IMR-90 (cell line): Measurements from ENCODE around the gene ETV7. TPM values are rescaled to one million over a fixed set of nuclear protein-coding genes. Genes with fewer than 3 reads are reported as not detected.

Source experiments
- ATAC-seq: fragments of 200-7000 bp; cut with Tn5 transposase; 2 replicates; pipeline ENCODE4 v1.9.1; 2020; ENCODE audit warnings: low read depth, mild to moderate bottlenecking, moderate library complexity
- BruUV-seq: library from RNA; stranded (reverse); fragments of 400-500 nt; replicated peaks from 2 replicates; lab custom pipeline; 2021; lab: Mats Ljungman, UMichigan
- CTCF ChIA-PET: fragments of 300-600 bp; formaldehyde crosslinking; extraction: SDS; loops from one replicate; lab custom pipeline; 2021; ENCODE audit warnings: antibody characterized with exemption; lab: Yijun Ruan, JAX
- POLR2A ChIA-PET: fragments of 300-600 bp; sonication (Branson Sonifier 250); formaldehyde crosslinking; loops from one replicate; lab custom pipeline; 2022; ENCODE audit warnings: antibody characterized with exemption; ENCODE audit not compliant: unreplicated experiment; lab: Charles Lee
- DNase-seq: peaks from one replicate; pipeline ENCODE4 v3.0.0; 2013
- H2AFZ ChIP-seq: replicated peaks from 2 replicates; pipeline ENCODE3; 2013; ENCODE audit warnings: low read length, mild to moderate bottlenecking; ENCODE audit not compliant: poor library complexity
- H2AK5ac ChIP-seq: 2 replicates; pipeline ENCODE4 v1.6.1; 2013; ENCODE audit warnings: low read depth, low read length, inconsistent platforms
- H2AK9ac ChIP-seq: replicated peaks from 2 replicates; pipeline ENCODE3; 2013; ENCODE audit warnings: mild to moderate bottlenecking, low read depth, low read length, moderate library complexity; ENCODE audit not compliant: poor library complexity
- H2BK120ac ChIP-seq: 2 replicates; pipeline ENCODE4 v1.6.1; 2013; ENCODE audit warnings: low read depth, low read length, inconsistent platforms
- H2BK15ac ChIP-seq: 3 replicates; pipeline ENCODE4 v1.6.1; 2013; ENCODE audit warnings: low read depth, low read length, inconsistent platforms
- H2BK20ac ChIP-seq: 2 replicates; pipeline ENCODE4 v1.6.1; 2013; ENCODE audit warnings: low read depth, mild to moderate bottlenecking, inconsistent platforms, low read length, moderate library complexity
- H2BK5ac ChIP-seq: 2 replicates; pipeline ENCODE4 v1.6.1; 2013; ENCODE audit warnings: mild to moderate bottlenecking, low read depth, low read length, inconsistent platforms; ENCODE audit not compliant: poor library complexity, severe bottlenecking
- H3K14ac ChIP-seq: replicated peaks from 2 replicates; pipeline ENCODE4 v1.6.1; 2013; ENCODE audit warnings: low read depth, low read length, inconsistent platforms
- H3K18ac ChIP-seq: 2 replicates; pipeline ENCODE4 v1.6.1; 2013; ENCODE audit warnings: low read depth, low read length, control low read depth
- H3K23ac ChIP-seq: 2 replicates; pipeline ENCODE4 v1.6.1; 2013; ENCODE audit warnings: low read depth, low read length, inconsistent platforms
- H3K27ac ChIP-seq: 2 replicates; pipeline ENCODE4 v1.5.1; 2013; ENCODE audit warnings: mild to moderate bottlenecking, control low read depth, low read length; ENCODE audit not compliant: insufficient read depth
- H3K27me3 ChIP-seq: 2 replicates; pipeline ENCODE4 v1.6.1; 2013; ENCODE audit warnings: low read length; ENCODE audit not compliant: control insufficient read depth, insufficient read depth
- H3K36me3 ChIP-seq: 2 replicates; pipeline ENCODE4 v1.6.1; 2013; ENCODE audit warnings: low read length, mixed read lengths; ENCODE audit not compliant: control insufficient read depth, insufficient read depth
- H3K4ac ChIP-seq: 2 replicates; pipeline ENCODE4 v1.6.1; 2013; ENCODE audit warnings: low read depth, low read length, inconsistent platforms
- H3K4me1 ChIP-seq: 2 replicates; pipeline ENCODE4 v1.6.1; 2013; ENCODE audit warnings: low read length, mixed read lengths; ENCODE audit not compliant: control insufficient read depth, insufficient read depth
- H3K4me2 ChIP-seq: 2 replicates; pipeline ENCODE4 v1.6.1; 2013; ENCODE audit warnings: low read depth, mild to moderate bottlenecking, control low read depth, low read length, moderate library complexity
- H3K4me3 ChIP-seq: 2 replicates; pipeline ENCODE4 v1.5.1; 2013; ENCODE audit warnings: low read depth, mild to moderate bottlenecking, control low read depth, low read length, moderate library complexity; ENCODE audit not compliant: insufficient read depth
- H3K56ac ChIP-seq: 2 replicates; pipeline ENCODE4 v1.6.1; 2013; ENCODE audit warnings: low read length, inconsistent platforms; ENCODE audit not compliant: insufficient read depth; ENCODE audit errors: extremely low read depth
- H3K79me1 ChIP-seq, 2 experiments: 2 replicates each; pipeline ENCODE4 v1.6.1; 2013; ENCODE audit warnings: low read length in 2 of 2, inconsistent platforms in 1 of 2, low read depth in 1 of 2
- H3K9ac ChIP-seq: 2 replicates; pipeline ENCODE4 v1.6.1; 2013; ENCODE audit warnings: low read depth, low read length, control low read depth
- H3K9me1 ChIP-seq: 2 replicates; pipeline ENCODE4 v1.6.1; 2013; ENCODE audit warnings: low read length, inconsistent platforms; ENCODE audit not compliant: insufficient read depth
- H3K9me3 ChIP-seq: 2 replicates; pipeline ENCODE4 v1.6.1; 2013; ENCODE audit warnings: low read length; ENCODE audit not compliant: control insufficient read depth, insufficient read depth
- H4K20me1 ChIP-seq: 2 replicates; pipeline ENCODE4 v1.6.1; 2013; ENCODE audit warnings: low read length, inconsistent platforms; ENCODE audit not compliant: insufficient read depth
- H4K5ac ChIP-seq: 2 replicates; pipeline ENCODE4 v1.6.1; 2013; ENCODE audit warnings: mild to moderate bottlenecking, low read depth, low read length, control low read depth
- H4K8ac ChIP-seq, 2 experiments: 2 replicates each; pipeline ENCODE4 v1.6.1; 2013; ENCODE audit warnings: low read depth in 2 of 2, low read length in 2 of 2, control low read depth in 1 of 2, inconsistent platforms in 1 of 2
- H4K91ac ChIP-seq: 2 replicates; pipeline ENCODE4 v1.6.1; 2013; ENCODE audit warnings: low read depth, low read length, inconsistent platforms; ENCODE audit not compliant: insufficient read depth
- BHLHE40 ChIP-seq: fragments of 150-350 bp; IDR thresholded peaks from 2 replicates; pipeline ENCODE4 v1.6.1; 2016; ENCODE audit warnings: mild to moderate bottlenecking, low read depth, low read length
- CEBPB ChIP-seq: IDR thresholded peaks from 2 replicates; pipeline ENCODE4 v1.6.1; 2012; ENCODE audit warnings: low read depth, low read length, improper control_type of control experiment
- CHD1 ChIP-seq: IDR thresholded peaks from 2 replicates; pipeline ENCODE4 v1.6.1; 2012; ENCODE audit warnings: low read depth, low read length, improper control_type of control experiment
- CTCF ChIP-seq: conservative IDR thresholded peaks from 2 replicates; pipeline ENCODE4 v1.5.1; 2012; ENCODE audit warnings: mild to moderate bottlenecking, low read depth, low read length, improper control_type of control experiment
- FOS ChIP-seq: fragments of 150-350 bp; IDR thresholded peaks from 2 replicates; pipeline ENCODE4 v1.6.1; 2016; ENCODE audit warnings: low read depth, low read length
- MAFK ChIP-seq: IDR thresholded peaks from 2 replicates; pipeline ENCODE4 v1.6.1; 2012; ENCODE audit warnings: low read depth, low read length, improper control_type of control experiment
- MAZ ChIP-seq: IDR thresholded peaks from 2 replicates; pipeline ENCODE4 v1.6.1; 2012; ENCODE audit warnings: low read depth, mild to moderate bottlenecking, low read length, improper control_type of control experiment, moderate library complexity, borderline replicate concordance
- MXI1 ChIP-seq: IDR thresholded peaks from 2 replicates; pipeline ENCODE4 v1.6.1; 2012; ENCODE audit warnings: low read depth, mild to moderate bottlenecking, low read length, moderate library complexity, borderline replicate concordance
- NFE2L2 ChIP-seq: fragments of 150-350 bp; IDR thresholded peaks from 2 replicates; pipeline ENCODE4 v1.6.1; 2016; ENCODE audit warnings: low read depth, mild to moderate bottlenecking, low read length
- POLR2A ChIP-seq: IDR thresholded peaks from 2 replicates; pipeline ENCODE4 v1.6.1; 2012; ENCODE audit warnings: mild to moderate bottlenecking, low read depth, low read length
- RAD21 ChIP-seq: IDR thresholded peaks from 2 replicates; pipeline ENCODE4 v1.6.1; 2012; ENCODE audit warnings: low read length, improper control_type of control experiment
- RCOR1 ChIP-seq: IDR thresholded peaks from 2 replicates; pipeline ENCODE4 v1.6.1; 2012; ENCODE audit warnings: mild to moderate bottlenecking, low read length, improper control_type of control experiment; ENCODE audit not compliant: insufficient replicate concordance
- RFX5 ChIP-seq: IDR thresholded peaks from 2 replicates; pipeline ENCODE4 v1.8.0; 2012; ENCODE audit warnings: low read depth, mild to moderate bottlenecking, low read length, moderate library complexity
- SMC3 ChIP-seq: fragments of 150-350 bp; IDR thresholded peaks from 2 replicates; pipeline ENCODE4 v1.6.1; 2016; ENCODE audit warnings: low read depth, mild to moderate bottlenecking, antibody characterized with exemption, low read length, moderate library complexity
- USF2 ChIP-seq: fragments of 150-350 bp; IDR thresholded peaks from 2 replicates; pipeline ENCODE4 v1.6.1; 2017; ENCODE audit warnings: mild to moderate bottlenecking, antibody characterized with exemption, low read length, low read depth
- WGBS, 2 experiments: methylation state at CpG; one replicate each; pipeline versions ENCODE4 v1.1.5 to v1.1.7; 2013; ENCODE audit warnings: missing lambda C conversion rate in 2 of 2; ENCODE audit not compliant: insufficient read length in 1 of 2; ENCODE audit errors: extremely low coverage in 2 of 2; 5-methylcytosine and 5-hydroxymethylcytosine counted together
- dilution Hi-C: fragments of 300-500 bp; cut with HindIII; formaldehyde crosslinking; loops from one replicate; pipeline ENCODE4 v1.14.3; 2018; ENCODE audit warnings: low sequenced_read_pairs; ENCODE audit not compliant: unreplicated experiment
- in situ Hi-C: fragments of 300-500 bp; cut with MboI; formaldehyde crosslinking; loops from 3 replicates; pipeline ENCODE4 v1.14.3; 2019; ENCODE audit warnings: low sequenced_read_pairs, inconsistent platforms, mixed read lengths
- intact Hi-C: fragments of 100-400 bp; cut with micrococcal nuclease; formaldehyde crosslinking; loops from 2 replicates; pipeline ENCODE4 v1.10.0; 2022
- polyA plus RNA-seq, 3 experiments: library from polyadenylated mRNA; depleted of rRNA; stranded (reverse); fragments of >200 nt; gene quantifications; 2 replicates each; pipeline ENCODE4 v1.2.3, GENCODE V29; 2012; ENCODE audit warnings: low replicate concordance in 1 of 3
- total RNA-seq: library from RNA; depleted of rRNA; stranded (reverse); fragments of >200 nt; gene quantifications from 2 replicates; pipeline ENCODE4 v1.2.3, GENCODE V29; 2012
- TF ChIP-seq, protein P1 (sequence below): fragments of 150-350 bp; IDR thresholded peaks from 2 replicates; pipeline ENCODE4 v1.6.1; 2016; ENCODE audit warnings: low read depth, mild to moderate bottlenecking, low read length, moderate library complexity, borderline replicate concordance

Gene ETV7
- total and polyA plus RNA-seq, 2 of the 4 experiments (the other 2 are of a cell fraction) = 0.17 to 0.18 TPM

GRCh38 chr6:36414481-36414880 lies 27.0 kb upstream of the ETV7 start:
- H4K8ac ChIP-seq = no peak overlapping the region
- no peak overlapping the region; the same call in 1 of the 2 replicates for H3K56ac ChIP-seq
- no peak overlapping the region for H2BK120ac ChIP-seq
- ATAC-seq (peak; percentile 24), DNase-seq (peak; percentile 8)
- TF ChIP-seq CTCF (no peak), MAZ (no peak), CEBPB (no peak), RCOR1 (no peak), NFE2L2 (no peak), RFX5 (no peak), BHLHE40 (no peak), USF2 (no peak), MAFK (no peak), POLR2A (no peak), FOS (no peak), SMC3 (no peak), RAD21 (no peak), CHD1 (no peak), MXI1 (no peak)
- TF ChIP-seq, protein P1, sequence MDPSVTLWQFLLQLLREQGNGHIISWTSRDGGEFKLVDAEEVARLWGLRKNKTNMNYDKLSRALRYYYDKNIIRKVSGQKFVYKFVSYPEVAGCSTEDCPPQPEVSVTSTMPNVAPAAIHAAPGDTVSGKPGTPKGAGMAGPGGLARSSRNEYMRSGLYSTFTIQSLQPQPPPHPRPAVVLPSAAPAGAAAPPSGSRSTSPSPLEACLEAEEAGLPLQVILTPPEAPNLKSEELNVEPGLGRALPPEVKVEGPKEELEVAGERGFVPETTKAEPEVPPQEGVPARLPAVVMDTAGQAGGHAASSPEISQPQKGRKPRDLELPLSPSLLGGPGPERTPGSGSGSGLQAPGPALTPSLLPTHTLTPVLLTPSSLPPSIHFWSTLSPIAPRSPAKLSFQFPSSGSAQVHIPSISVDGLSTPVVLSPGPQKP = no peak
- H3K9me1 ChIP-seq = 0 out of 2 replicates have a peak, but pooled peaks cover 3% of the 10 kb centered on the region
- ChIA-PET CTCF (no interaction called here), POLR2A (no interaction called here)
- H3K36me3 ChIP-seq = no peaks in the 10 kb centered on the region
- no peak overlapping the region for H4K91ac ChIP-seq
- intact Hi-C loops = no loop called here
- no peak overlapping the region for H2AK5ac ChIP-seq
- no peak overlapping the region for H2BK15ac ChIP-seq
- H3K9me3 ChIP-seq = no peaks in the 10 kb centered on the region
- in situ Hi-C loops = no loop called here
- no peak overlapping the region for H3K9ac ChIP-seq
- H3K79me1 ChIP-seq = no peaks in the 10 kb centered on the region
- H2AK9ac ChIP-seq = no peak overlapping the region
- WGBS, 2 experiments = no CpG with 5 or more reads among the region's 1 CpG
- peaks cover 4% of the 10 kb centered on the region for H3K27me3 ChIP-seq
- H4K5ac ChIP-seq = no peak overlapping the region
- H4K20me1 ChIP-seq = no peaks in the 10 kb centered on the region
- no peak overlapping the region for H3K27ac ChIP-seq
- H3K14ac ChIP-seq = no peak overlapping the region
- dilution Hi-C loops = no loop called here
- no peaks in the 10 kb centered on the region; the same call in 1 of the 2 replicates for H3K4me1 ChIP-seq
- H3K18ac ChIP-seq = no peak overlapping the region
- no peak overlapping the region for H2BK5ac ChIP-seq
- BruUV-seq = no TSS peak
- no peak overlapping the region for H3K4ac ChIP-seq
- no peak overlapping the region for H2BK20ac ChIP-seq
- no peak overlapping the region for H3K4me2 ChIP-seq
- no peak overlapping the region for H2AFZ ChIP-seq
- H3K23ac ChIP-seq = no peak overlapping the region
- H3K4me3 ChIP-seq = no peak overlapping the region
